Occipital lobe (tissue), 2 donors: ENCODE measurements around the gene CTNNA3. TPM values are rescaled to one million over a fixed set of nuclear protein-coding genes. Genes with fewer than 3 reads are reported as not detected.

Source experiments
- DNase-seq: peaks from one replicate; lab custom pipeline; 2025; lab: John Stamatoyannopoulos, UW
- total RNA-seq: library from RNA; depleted of rRNA; stranded (reverse); fragments of >200 nt; gene quantifications from one replicate; pipeline ENCODE4 v1.2.3, GENCODE V29; 2014

CTNNA3 gene
- total RNA-seq, 1 donor from 2014 or later = 1.7 TPM

GRCh38 chr10:66880826-66881225 lies 815.2 kb downstream of the CTNNA3 start:
- no peak for DNase-seq

DNA sequence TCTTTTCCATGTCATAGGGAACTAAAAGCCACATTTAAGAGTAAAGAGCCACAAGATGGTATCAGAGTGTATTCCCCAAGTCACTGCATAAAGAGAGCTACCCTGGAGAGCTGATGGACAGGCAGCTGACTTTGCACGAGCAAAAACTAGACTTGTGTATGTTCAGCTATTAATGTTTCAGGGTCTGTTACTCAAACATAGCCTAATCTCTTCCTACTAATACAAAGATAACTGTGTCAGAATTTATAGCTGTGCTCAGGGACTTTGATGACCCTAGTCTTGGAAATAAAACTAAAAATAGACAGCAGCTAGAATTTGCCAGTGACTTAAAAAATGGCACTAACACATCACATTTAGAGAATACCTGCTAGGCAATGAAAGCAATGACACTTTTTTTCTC lies 815.7 kb downstream of the CTNNA3 start:
- no peak for DNase-seq

- no peak for DNase-seq
Measured at GRCh38 chr10:66877361-66877760, 818.6 kb downstream of the CTNNA3 start.

DNA sequence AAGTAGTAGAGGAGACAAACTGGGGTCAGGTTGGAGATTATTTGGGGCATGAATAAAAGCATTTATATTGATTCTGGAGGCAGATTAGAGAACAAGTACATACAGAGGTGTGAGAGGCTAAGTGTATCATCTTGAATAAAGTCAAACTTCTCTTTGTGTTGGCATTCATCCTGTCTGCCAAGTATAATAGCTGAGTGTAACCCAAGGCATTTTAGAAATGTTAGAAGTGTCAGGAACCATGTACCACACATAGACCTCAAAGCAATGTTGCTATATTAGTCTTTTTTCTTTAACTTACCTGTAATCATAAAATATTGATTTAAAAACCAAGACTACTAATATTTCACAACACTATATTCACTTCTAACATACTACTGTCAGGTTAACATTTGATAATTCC lies 826.4 kb downstream of the CTNNA3 start:
- no peak for DNase-seq

- DNase-seq = no peak
Measured at GRCh38 chr10:66862687-66863258, 833.2 kb downstream of the CTNNA3 start.

DNA sequence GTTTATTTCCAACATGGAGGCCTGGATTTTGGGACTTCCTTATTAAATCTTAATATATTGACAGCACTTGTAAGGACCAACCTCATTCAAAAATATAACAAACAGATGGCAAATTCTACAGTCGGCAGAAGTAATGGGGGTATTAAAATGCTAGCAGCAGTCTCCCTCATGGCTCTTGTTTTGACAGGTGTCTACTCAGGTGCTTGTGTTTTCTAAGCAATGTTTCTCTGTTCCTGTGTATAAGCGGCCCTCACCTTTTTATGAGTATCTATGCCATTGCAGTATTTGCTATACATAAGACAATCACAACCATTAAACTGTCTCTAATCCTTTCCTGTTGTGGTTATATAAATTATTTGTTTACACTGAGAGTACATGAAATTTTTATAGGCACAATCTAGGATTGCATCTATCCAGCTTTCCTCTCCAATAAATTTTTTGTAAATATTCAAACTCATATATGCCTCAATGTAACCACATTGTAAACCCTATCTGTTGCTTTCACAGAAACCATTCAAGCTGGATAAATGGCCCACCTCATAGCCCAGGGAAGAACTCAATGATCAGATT lies 835.5 kb downstream of the CTNNA3 start:
- DNase-seq = no peak

DNA sequence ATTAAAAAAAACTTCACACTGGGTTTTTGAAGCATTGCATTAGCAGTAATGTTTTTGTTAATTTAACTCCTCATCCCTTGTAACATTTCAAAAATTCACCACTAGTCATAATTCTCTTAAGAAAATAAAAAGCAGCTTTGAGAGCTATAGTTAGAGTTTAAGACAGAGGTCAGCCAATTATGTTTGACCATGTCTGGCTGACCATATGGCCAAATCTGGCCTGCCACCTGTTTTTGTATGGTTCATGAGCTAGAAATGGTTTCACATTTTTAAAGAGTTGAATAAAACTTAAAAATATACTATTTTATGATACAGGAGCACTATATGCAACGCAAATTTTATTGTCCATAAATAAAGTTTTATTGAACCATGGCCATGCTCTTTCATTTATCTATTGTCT lies 843.2 kb downstream of the CTNNA3 start:
- DNase-seq = no peak

DNA sequence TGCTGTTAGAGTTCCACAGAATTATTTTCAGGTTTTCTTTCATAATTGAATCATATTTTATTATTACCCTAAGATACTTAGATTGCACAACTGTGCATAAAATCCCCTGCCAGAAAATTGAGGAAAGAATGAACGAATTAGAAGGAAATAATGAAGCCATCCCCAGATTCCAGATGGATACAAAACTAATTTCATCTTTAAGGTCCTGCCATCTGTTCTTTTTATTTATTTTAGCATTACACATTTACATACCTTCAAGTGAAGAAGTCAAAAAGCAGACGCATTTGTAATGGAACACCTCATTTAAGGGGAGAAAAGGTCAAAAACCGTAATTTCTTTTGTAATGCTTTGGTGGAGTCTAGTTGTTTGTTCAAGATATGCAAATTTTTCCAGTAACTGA lies 847.1 kb downstream of the CTNNA3 start:
- no peak for DNase-seq

DNA sequence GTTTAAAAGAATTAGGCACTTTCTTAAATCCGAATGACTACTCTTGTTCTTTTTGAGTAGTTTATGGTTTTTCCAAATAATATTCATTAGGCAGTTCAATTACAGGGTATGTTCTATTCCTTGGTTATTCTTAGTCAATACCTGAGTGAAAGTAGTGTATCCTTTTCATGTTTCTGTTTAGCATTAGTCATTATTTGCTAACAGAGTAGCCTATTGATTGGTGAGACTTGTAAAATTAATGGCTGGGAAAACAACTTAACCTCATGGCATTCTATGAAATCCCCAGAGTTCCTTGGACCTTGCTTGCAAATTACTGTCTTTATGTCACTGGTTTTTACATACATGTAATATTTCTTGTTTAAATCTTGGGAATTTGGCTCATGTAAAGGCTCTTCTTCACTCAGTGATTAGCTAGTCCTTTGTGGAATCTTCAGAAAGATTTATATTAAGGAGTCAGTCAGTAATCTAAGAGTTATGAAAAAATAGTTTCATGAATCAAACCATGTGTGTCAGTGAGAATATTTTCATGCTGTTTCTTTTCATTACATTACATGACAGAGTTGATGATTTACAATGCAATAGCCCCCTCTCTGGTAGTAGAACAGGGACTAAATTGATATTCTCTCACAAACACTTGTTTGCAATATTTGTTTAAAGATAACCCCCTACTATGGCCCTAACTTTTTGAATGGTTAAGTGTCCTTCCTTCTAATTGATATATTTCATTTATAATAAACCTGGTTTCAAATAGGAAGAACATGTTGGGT lies 851.6 kb downstream of the CTNNA3 start:
- no peak for DNase-seq

DNA sequence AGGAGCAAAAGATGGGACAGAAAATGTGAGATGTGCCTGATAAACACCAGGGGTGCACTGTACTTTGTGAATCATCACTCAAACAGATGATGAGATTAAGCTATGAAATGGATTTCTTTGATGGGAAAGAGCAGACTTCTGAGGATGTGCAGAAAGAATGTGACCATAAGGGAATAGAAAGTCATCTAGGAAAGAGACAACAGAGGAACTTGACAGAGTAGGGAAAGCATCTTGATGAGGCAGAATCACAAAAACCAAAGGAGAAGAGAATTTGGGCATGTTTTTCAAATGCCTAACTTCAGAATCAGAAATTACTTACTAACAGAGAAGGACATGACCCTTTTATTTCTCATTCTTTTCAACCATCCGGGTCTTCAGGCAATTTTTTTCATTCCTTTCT lies 852.6 kb downstream of the CTNNA3 start:
- no peak for DNase-seq

- no peak for DNase-seq
Measured at GRCh38 chr10:66842867-66843266, 853.1 kb downstream of the CTNNA3 start.

DNA sequence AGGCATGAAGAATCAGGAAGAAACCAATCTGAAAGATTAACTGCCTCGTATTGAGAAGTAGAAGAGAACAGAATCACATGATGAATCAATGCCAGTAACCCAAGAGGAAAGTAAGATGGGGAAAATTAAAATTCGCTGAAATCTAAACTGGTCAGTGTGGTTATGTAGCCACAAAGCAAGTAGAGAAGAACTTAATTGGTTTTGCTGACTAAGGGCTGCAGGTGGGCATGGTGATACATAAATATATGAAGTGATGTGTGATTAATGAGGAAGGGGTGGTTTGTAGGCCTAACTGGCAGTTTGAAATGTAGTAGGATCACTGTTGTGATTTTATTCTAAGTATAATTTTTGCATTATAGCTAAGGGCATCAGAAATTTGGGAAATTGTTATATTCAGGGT lies 853.6 kb downstream of the CTNNA3 start:
- DNase-seq = no peak

GRCh38 chr10:66838656-66839055 lies 857.3 kb downstream of the CTNNA3 start:
- no peak for DNase-seq

GRCh38 chr10:66837990-66838389 lies 858.0 kb downstream of the CTNNA3 start:
- DNase-seq = no peak

DNA sequence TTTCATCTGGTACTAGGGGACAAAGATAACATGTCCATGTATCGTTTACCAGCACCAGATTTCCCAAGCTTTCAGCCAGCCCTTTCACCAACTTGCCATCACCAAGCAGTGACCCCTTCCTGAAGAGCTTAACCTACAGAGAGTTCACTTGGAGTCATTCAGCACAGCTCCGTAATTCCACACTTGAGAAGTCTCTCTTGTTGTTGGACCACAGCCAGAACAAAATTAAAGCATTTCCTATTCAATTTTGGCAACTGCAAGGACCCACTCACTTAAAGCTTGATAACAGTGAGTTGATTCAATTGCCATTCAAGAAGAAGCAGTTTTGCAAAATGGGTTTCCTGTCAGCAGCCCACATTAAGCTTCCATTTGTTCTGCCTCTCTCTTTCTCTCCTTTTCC lies 858.7 kb downstream of the CTNNA3 start:
- no peak for DNase-seq

DNA sequence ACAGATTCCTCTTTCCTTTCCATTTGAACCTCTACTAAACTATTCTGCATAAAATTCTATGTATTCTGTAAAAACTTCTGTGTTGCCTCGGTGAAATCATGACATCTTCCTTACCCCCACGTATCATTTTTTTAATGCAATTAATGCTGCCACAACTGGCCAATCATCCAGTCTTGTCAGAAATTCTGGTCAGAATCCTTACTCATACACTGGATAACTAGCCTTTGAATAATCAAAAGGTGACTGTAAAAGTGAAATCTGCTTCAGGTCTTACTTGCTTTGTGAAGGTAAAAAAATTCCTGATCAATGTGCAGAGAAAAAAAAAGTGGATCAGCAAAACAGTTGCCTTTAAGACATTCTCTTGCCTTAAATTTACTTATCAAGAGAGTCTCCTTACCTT lies 859.2 kb downstream of the CTNNA3 start:
- DNase-seq = no peak

DNA sequence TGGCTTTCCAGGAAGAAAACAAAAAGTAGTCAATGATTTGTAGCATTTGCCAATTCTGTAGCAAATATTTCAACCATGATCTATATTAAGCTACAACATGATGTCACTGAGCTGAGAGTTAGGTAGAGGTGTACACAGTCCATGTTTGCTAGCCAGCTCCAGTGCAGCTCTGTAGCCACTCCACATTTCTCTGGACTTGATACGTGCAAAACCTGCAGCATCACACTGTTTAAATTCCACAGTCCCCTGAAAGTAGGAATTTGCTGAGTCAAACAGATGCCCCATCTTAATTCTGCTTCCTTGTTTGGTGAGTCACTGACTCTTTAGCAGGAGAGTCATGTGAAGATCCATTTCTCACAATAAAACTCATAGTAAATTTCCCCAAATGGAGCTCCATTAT lies 859.9 kb downstream of the CTNNA3 start:
- DNase-seq = no peak

DNA sequence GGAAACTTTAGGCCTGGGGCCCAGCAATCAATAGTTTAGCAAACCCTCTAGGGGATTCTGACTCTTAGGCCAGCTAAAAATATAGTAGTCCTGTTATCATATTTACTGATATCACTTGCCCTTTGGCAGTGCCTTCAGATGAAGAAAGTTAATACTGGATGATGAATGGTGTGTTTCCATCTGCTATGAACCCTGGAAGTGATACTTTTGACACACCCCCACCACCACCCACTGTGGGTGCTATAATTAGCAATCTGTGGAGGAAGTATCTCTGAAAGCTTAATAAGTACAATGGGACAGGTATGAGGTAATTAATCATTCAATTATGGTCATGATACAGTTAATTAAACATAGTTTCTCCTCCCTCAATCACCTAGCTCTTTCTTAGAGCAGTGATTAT lies 860.6 kb downstream of the CTNNA3 start:
- DNase-seq = no peak

DNA sequence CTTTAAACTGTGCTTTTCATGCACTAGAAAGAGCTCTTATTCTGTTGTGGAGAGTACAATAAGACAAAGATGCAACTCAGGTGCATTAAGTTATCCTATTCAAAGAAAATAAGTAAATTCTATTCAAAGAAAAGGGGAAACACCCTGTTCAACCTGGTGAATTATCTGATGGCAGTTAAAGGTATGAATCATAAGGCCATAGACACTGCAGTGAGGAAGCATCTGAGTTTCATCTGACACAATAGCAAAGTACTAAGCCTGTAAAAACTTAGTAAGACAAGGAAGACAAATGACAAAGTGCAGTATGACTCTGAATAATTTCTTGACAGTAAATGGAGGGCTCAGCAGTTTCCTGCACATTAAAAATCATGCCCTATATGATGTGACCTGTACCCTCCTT lies 861.2 kb downstream of the CTNNA3 start:
- no peak for DNase-seq

- no peak for DNase-seq
Measured at GRCh38 chr10:66833861-66834260, 862.1 kb downstream of the CTNNA3 start.

- no peak for DNase-seq
Measured at GRCh38 chr10:66832781-66833422, 863.1 kb downstream of the CTNNA3 start.

DNA sequence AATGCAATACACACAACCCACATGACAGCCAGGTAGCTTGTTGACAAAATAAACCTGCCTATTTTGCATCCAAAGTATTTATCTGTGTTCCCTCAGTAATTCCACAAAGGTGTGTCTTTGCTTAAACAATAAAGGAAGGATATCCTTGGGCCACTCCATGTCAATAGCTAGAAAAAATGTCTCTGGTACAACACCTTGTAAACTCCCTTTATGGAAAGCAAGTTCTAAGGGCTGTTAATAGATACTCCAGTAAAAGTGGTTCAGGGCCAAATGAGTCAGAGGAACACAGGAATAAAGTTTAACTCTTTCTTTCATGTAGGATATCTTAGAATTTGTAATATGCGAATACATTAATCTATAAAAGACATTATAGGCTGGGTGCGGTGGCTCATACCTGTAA lies 867.0 kb downstream of the CTNNA3 start:
- no peak for DNase-seq

DNA sequence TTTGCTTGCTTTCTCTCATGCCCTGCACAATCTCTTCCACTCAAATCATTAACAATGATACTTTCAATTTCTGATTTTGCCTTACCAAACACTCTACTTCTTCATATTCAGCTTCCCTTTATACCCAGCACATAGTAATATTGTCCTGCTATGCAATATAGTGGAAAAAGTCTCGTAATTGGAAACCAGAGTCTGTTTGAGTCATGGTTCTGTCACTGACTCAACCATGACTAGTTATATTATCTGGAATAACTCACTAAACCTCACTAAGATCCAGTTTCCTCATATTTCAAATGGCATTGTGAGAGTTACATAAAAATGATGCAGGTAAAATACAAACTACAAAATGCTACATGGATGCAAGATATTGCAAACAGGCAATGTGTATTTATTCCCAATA lies 868.6 kb downstream of the CTNNA3 start:
- no peak for DNase-seq
